NAMALWA (cell line): ENCODE measurements around the gene CEP112.

Experiments
- DNase-seq: peaks from one replicate; pipeline ENCODE4 v3.0.0-alpha.2; 2015; ENCODE audit warnings: low spot score

Gene CEP112

DNA sequence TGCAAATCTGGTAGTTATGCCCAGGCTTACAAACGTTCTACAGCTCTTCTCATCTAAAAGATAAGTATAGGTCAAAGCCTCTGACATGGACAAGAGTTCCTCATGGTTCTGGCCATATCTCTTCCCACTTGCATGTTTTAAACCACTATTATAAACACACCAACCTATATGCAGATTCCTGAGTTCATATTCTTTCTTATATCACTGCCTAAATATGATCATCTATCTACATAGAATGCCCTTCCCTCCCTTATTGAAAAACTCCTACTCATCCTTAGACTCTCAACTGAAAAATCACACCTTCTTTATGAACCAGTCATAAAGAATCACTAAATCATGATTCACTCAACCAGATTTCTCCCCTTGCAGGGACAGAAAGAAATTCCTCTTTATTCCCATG, 128.2 kb downstream of the CEP112 start:
- no peak for DNase-seq

- no peak for DNase-seq
Observed at GRCh38 chr17:66056148-66056547, 135.8 kb downstream of the CEP112 start.

GRCh38 chr17:66054242-66054641, 137.7 kb downstream of the CEP112 start:
- DNase-seq: no peak

- no peak for DNase-seq
Observed at GRCh38 chr17:66044083-66044482, 147.8 kb downstream of the CEP112 start.

GRCh38 chr17:66043419-66043818, 148.5 kb downstream of the CEP112 start:
- no peak for DNase-seq

DNA sequence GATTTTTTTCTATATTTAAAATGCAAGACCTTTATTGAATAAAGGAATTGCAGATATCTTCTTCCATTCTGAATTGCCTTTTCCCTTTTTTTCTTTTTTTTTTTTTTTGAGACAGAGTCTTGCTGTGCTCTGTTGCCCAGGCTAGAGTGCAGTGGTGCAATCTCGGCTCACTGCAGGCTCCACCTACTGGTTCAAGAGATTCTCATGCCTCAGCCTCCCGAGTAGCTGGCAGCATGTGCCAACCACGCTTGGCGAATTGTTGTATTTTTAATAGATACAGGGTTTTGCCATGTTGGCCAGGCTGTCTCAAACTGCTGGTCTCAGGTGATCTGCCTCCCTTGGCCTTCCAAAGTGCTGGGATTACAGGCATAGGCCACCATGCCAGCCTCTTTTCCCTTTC, 151.5 kb downstream of the CEP112 start:
- peak; percentile 3 for DNase-seq

DNA sequence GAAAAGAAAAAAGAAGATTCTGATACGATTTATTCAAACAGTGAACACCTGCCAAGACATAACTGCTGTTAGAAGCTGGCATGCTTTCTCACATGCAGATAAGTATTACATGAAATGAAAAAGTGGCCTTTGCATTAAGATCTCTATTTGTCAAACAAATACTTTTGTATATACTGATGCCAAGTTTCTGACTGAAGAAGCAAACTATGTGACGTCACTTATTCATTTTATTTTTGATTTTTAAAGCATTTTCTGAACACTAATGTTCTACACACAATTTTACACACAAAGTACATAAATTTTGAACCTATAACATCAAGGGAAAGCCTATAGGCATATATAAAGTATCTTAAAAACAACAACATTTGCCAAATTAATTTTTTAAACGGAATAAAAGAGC, 153.8 kb downstream of the CEP112 start:
- no peak for DNase-seq

GRCh38 chr17:66037221-66037620, 154.7 kb downstream of the CEP112 start:
- no peak for DNase-seq

DNA sequence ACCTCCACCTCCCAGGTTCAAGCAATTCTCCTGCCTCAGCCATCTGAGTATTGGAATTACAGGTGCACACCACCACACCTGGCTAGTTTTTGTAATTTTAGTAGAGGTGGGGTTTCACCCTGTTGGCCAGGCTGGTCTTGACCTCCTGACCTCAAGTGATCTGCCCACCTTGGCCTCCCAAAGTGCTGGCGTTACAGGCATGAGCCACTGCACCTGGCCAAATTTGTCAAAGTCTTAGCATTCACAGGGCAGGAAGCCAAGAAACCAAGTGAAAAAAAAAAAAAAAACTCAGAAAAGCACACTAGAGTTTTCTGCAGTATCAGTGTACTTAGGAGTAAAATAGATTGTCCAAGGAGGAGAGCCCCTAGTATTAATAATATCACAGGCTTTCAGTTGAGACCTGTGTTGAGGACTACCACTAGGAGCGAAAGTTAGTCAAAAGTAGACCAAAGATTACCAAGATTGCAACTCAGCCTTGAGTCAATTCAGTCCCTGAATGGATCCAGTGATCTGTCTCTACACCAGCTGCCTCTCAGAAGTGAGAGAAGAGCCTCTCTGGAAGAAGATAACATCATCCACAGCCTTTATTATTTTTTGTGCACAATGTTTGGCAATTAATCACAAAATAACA, 159.7 kb downstream of the CEP112 start:
- no peak for DNase-seq

DNA sequence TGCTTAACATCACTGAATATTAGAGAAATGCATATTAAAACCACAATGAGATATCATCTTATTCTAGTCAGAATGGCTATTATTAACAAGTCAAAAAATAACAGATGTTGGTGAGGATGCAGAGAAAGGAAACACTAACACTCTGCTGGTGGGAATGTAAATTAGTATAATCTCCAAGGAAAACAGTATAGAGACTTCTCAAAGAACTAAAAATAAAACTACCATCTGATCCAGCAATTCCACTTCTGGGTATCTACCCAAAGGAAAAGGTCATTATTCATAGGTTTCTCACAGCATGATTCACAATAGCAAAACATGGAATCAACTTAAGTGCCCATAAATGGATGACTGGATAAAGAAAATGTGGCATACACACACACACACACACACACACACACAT, 166.4 kb downstream of the CEP112 start:
- no peak for DNase-seq

- peak; percentile 4 for DNase-seq
Observed at GRCh38 chr17:66021757-66022156, 170.2 kb downstream of the CEP112 start.

GRCh38 chr17:66018786-66019185, 173.1 kb downstream of the CEP112 start:
- DNase-seq: no peak

DNA sequence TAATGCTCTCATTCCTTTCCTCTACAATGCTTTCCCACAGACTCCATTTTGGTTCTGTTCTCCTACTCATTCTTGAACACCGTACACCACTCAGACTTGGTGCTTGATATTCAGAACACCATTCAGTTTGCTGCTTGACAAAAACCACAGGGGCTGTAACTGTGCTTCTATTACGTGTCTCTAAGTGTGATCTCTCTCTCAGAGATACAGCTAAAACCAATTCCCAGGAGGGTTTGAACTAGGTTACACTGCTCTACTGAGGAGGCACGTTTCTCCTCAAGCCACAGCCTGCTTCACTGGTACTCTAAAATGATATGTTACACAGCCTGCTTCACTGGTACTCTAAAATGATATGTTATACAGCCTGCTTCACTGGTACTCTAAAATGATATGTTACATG, 175.7 kb downstream of the CEP112 start:
- DNase-seq: no peak

GRCh38 chr17:66008680-66009079, 183.3 kb downstream of the CEP112 start:
- DNase-seq: no peak

DNA sequence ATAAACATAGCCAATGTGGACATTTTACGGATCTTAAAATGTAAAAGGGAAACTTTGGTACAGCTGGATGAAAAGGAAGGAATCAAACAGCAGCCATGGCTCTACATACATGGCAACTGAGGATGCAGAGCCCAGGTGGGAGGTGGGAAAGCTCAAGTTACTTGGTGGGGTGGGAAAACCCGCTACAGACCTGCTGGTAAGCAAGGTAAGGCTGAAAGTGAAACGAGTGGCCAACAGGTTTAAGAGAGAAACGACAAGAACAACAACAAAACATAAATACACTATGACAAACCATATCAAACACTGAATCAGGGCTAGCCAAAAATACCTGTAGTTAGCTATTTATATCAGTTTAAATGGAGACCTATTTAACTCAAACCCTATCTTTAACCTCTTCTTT, 185.3 kb downstream of the CEP112 start:
- DNase-seq: no peak

- no peak for DNase-seq
Observed at GRCh38 chr17:66002812-66003211, 189.1 kb downstream of the CEP112 start.

- DNase-seq: no peak
Observed at GRCh38 chr17:66002063-66002585, 189.8 kb downstream of the CEP112 start.

DNA sequence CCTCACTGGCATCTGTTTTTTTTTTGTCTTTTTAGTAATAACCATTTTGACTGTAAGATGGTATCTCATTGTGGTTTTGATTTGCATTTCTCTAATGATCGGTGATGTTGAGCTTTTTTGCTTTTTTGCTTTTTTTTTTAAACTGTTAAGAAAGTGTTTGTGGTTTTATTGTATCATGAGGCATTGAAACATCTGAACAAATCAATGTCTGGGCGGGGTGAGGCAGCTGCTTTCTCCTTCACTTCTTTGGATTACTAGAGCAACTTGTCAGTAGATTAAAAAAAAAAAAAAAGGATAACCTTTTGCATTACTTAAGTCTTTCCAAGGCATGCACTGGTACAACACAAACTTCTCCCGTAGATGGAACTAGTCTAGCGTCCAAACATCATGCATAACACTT, 191.7 kb downstream of the CEP112 start:
- no peak for DNase-seq

DNA sequence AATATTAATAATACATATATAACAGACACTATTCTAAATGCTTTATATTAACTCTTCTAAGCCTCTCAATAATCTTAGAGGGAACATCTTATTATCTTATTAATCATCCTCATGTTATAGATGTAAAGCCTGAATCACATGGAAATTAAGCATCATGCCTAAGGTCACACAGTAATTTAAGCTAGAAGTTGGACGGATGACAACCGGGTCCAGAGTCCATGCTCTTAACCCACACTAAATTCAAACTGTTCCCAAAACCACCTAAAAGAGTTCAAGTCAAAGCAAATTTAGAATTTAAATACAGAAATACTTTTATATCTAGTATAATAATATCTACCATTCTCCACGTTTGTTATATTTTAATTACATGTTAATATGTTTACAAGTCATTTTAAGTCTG, 193.3 kb downstream of the CEP112 start:
- DNase-seq: no peak

DNA sequence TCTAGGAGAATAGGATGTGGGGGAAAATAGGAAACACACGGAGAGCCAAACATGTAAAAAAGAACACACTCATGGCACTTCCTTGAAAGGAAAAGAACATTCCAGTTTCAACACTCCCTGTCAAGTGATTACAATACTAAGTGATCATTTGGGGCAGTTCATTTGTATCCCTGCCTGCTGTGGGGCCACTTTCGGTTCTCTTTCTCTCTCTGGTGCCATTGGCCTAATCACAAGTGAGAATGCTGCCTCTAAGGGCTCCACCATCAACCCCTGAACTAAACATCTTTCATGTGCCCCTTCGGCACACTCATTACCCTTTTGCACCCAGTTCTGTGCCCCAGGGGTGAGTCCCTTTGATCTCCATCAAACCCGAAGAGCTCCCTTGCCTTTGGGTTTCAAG, 197.3 kb downstream of the CEP112 start:
- no peak for DNase-seq

- no peak for DNase-seq
Observed at GRCh38 chr17:65994114-65994513, 197.8 kb downstream of the CEP112 start.

GRCh38 chr17:65990593-65990992, 201.3 kb downstream of the CEP112 start:
- no peak for DNase-seq

DNA sequence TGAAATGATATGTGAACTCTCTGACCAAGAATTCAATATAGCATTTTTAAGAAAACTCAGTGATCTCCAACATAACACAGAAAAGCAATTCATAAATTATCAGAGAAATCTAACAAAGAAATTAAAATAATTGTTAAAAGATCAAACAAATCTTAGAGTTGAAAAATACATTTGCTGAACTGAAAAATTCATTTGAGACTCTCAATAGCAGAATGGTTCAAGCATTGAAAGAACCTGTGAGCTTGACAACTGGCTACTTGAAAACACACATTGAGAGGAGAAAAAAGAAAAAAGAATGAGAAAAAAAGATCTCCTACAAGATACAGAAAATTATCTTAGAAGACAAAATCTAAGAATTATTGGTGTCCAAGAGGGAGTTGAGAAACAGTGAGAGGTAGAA, 203.5 kb downstream of the CEP112 start:
- no peak for DNase-seq

GRCh38 chr17:65987988-65988387, 203.9 kb downstream of the CEP112 start:
- DNase-seq: peak; percentile 61
